H1 (cell line): Measurements from ENCODE around the gene PDE6D. TPM values are rescaled to one million over a fixed set of nuclear protein-coding genes. Genes with fewer than 3 reads are reported as not detected.

Experiments used
- CTCF ChIA-PET: fragments of 300-600 bp; sonication (Branson Sonifier 250); formaldehyde crosslinking; loops from one replicate; lab custom pipeline; 2021; ENCODE audit not compliant: partially characterized antibody; lab: Charles Lee
- POLR2A ChIA-PET: fragments of 300-600 bp; sonication (Branson Sonifier 250); formaldehyde crosslinking; loops from one replicate; lab custom pipeline; 2021; ENCODE audit warnings: inconsistent platforms; ENCODE audit not compliant: partially characterized antibody; lab: Charles Lee
- DNase-seq, 2 experiments: peaks; one replicate each; pipeline versions ENCODE4 v3.0.0 to v3.0.0-alpha.2; 2010 to 2022; ENCODE audit warnings: low spot score in 2 of 2, low read depth in 1 of 2, mixed read lengths in 1 of 2
- FAIRE-seq: peaks from 2 replicates; lab custom pipeline; 2011; peaks lifted over from hg19 to GRCh38; lab: Jason Lieb, UNC
- H2AFZ ChIP-seq: 2 replicates; pipeline ENCODE4 v1.8.1; 2012; ENCODE audit warnings: low read length, inconsistent platforms
- H2AK5ac ChIP-seq: 2 replicates; pipeline ENCODE4 v1.6.1; 2013; ENCODE audit warnings: low read depth, low read length
- H2BK120ac ChIP-seq: replicated peaks from 2 replicates; pipeline ENCODE3; 2013; ENCODE audit warnings: low read depth, low read length, inconsistent platforms
- H2BK12ac ChIP-seq: 2 replicates; pipeline ENCODE4 v1.6.1; 2013; ENCODE audit warnings: low read depth, low read length
- H2BK15ac ChIP-seq: 2 replicates; pipeline ENCODE4 v1.6.1; 2013; ENCODE audit warnings: low read length
- H2BK20ac ChIP-seq: 2 replicates; pipeline ENCODE4 v1.6.1; 2013; ENCODE audit warnings: low read length
- H2BK5ac ChIP-seq: 2 replicates; pipeline ENCODE4 v1.6.1; 2013; ENCODE audit warnings: low read depth, low read length
- H3K14ac ChIP-seq: 2 replicates; pipeline ENCODE4 v1.6.1; 2013; ENCODE audit warnings: inconsistent platforms; ENCODE audit not compliant: insufficient read length
- H3K18ac ChIP-seq: 2 replicates; pipeline ENCODE4 v1.6.1; 2013; ENCODE audit warnings: low read length; ENCODE audit errors: extremely low read depth
- H3K23ac ChIP-seq: 2 replicates; pipeline ENCODE4 v1.6.1; 2013; ENCODE audit warnings: inconsistent platforms; ENCODE audit not compliant: insufficient read length
- H3K23me2 ChIP-seq: 2 replicates; pipeline ENCODE4 v1.6.1; 2013; ENCODE audit warnings: low read depth, low read length
- H3K27ac ChIP-seq: 2 replicates; pipeline ENCODE4 v1.6.1; 2011; ENCODE audit warnings: low read depth, low read length, inconsistent platforms
- H3K27me3 ChIP-seq, 4 experiments: replicated peaks in 1 of 4; 1 replicate in 1 of 4; 2 replicates in 3 of 4; pipeline versions ENCODE4 v1.6.1 to v1.8.1; 2011 to 2013; ENCODE audit warnings: low read length in 3 of 4, mild to moderate bottlenecking in 3 of 4, inconsistent platforms in 2 of 4, mixed read lengths in 2 of 4, moderate library complexity in 1 of 4; ENCODE audit not compliant: control insufficient read depth in 3 of 4, insufficient read depth in 3 of 4; ENCODE audit errors: extremely low read depth in 1 of 4
- H3K36me3 ChIP-seq, 4 experiments: 2 replicates each; pipeline versions ENCODE4 v1.6.1 to v1.8.1; 2011 to 2013; ENCODE audit warnings: mild to moderate bottlenecking in 4 of 4, low read length in 3 of 4, moderate library complexity in 2 of 4, control low read depth in 1 of 4, inconsistent platforms in 1 of 4; ENCODE audit not compliant: insufficient read depth in 4 of 4, control insufficient read depth in 2 of 4
- H3K4ac ChIP-seq: replicated peaks from 2 replicates; pipeline ENCODE3; 2013; ENCODE audit warnings: low read length, low read depth, mixed read lengths, inconsistent platforms; ENCODE audit not compliant: insufficient read length
- H3K4me1 ChIP-seq, 4 experiments: replicated peaks in 1 of 4; 1 replicate in 1 of 4; 2 replicates in 3 of 4; pipeline versions ENCODE4 v1.6.1 to v1.8.1; 2011 to 2013; ENCODE audit warnings: low read length in 3 of 4, inconsistent platforms in 2 of 4, mixed read lengths in 1 of 4; ENCODE audit not compliant: insufficient read depth in 4 of 4, control insufficient read depth in 3 of 4
- H3K4me2 ChIP-seq, 2 experiments: 2 replicates each; pipeline versions ENCODE4 v1.6.1 to v1.8.1; 2011 to 2013; ENCODE audit warnings: low read depth in 2 of 2, low read length in 2 of 2, control low read depth in 1 of 2, inconsistent platforms in 1 of 2, mild to moderate bottlenecking in 1 of 2; ENCODE audit not compliant: insufficient read depth in 1 of 2
- H3K4me3 ChIP-seq, 4 experiments: fragments of 200-600, 300-600 bp in 1 of 4; sonication (generic), shearing (Covaris generic), sonication (Bioruptor Twin) in 1 of 4; 2 replicates each; pipeline versions ENCODE4 v1.5.1 to v1.8.1; 2011 to 2016; ENCODE audit warnings: low read length in 4 of 4, low read depth in 3 of 4, control low read depth in 2 of 4, inconsistent platforms in 2 of 4, mild to moderate bottlenecking in 2 of 4, mixed read lengths in 1 of 4, moderate library complexity in 1 of 4; ENCODE audit not compliant: insufficient read depth in 2 of 4; ENCODE audit errors: extremely low read depth in 1 of 4
- H3K56ac ChIP-seq: replicated peaks from 2 replicates; pipeline ENCODE3; 2013; ENCODE audit warnings: low read depth, mild to moderate bottlenecking, mixed read lengths, low read length, inconsistent platforms; ENCODE audit not compliant: insufficient read length
- H3K79me1 ChIP-seq: 2 replicates; pipeline ENCODE4 v1.6.1; 2013; ENCODE audit warnings: low read depth, low read length, control low read depth
- H3K79me2 ChIP-seq, 2 experiments: 2 replicates each; pipeline versions ENCODE4 v1.6.1 to v1.8.1; 2012 to 2013; ENCODE audit warnings: low read length in 2 of 2, mild to moderate bottlenecking in 2 of 2, inconsistent platforms in 1 of 2; ENCODE audit not compliant: insufficient read depth in 2 of 2, control insufficient read depth in 1 of 2
- H3K9ac ChIP-seq, 4 experiments: replicated peaks in 1 of 4; 1 replicate in 1 of 4; 2 replicates in 3 of 4; pipeline versions ENCODE4 v1.6.1 to v1.8.1; 2011 to 2013; ENCODE audit warnings: low read depth in 3 of 4, low read length in 3 of 4, control low read depth in 2 of 4, mild to moderate bottlenecking in 2 of 4, moderate library complexity in 2 of 4, inconsistent platforms in 1 of 4; ENCODE audit errors: extremely low read depth in 1 of 4
- H3K9me3 ChIP-seq, 2 experiments: 2 replicates each; pipeline versions ENCODE4 v1.6.1 to v1.8.1; 2012 to 2013; ENCODE audit warnings: mild to moderate bottlenecking in 2 of 2, moderate library complexity in 2 of 2, control low read depth in 1 of 2, inconsistent platforms in 1 of 2, low read depth in 1 of 2, low read length in 1 of 2, mixed read lengths in 1 of 2; ENCODE audit not compliant: insufficient read depth in 2 of 2
- H4K20me1 ChIP-seq, 2 experiments: replicated peaks in 1 of 2; 2 replicates each; pipeline versions ENCODE3 to v1.8.1; 2011 to 2013; ENCODE audit warnings: inconsistent platforms in 2 of 2, low read length in 2 of 2, mild to moderate bottlenecking in 1 of 2; ENCODE audit not compliant: insufficient read depth in 2 of 2, control insufficient read depth in 1 of 2
- H4K5ac ChIP-seq: 2 replicates; pipeline ENCODE4 v1.6.1; 2013; ENCODE audit warnings: low read length, low read depth, mixed read lengths, inconsistent platforms; ENCODE audit not compliant: insufficient read length
- H4K8ac ChIP-seq: 2 replicates; pipeline ENCODE4 v1.8.0; 2013; ENCODE audit warnings: mild to moderate bottlenecking, moderate library complexity, low read length, inconsistent platforms; ENCODE audit not compliant: insufficient read depth; ENCODE audit errors: extremely low read depth
- H4K91ac ChIP-seq: replicated peaks from 2 replicates; pipeline ENCODE3; 2013; ENCODE audit warnings: low read length, mixed read lengths, inconsistent platforms; ENCODE audit not compliant: insufficient read length
- MAFK ChIP-seq: IDR thresholded peaks from 2 replicates; pipeline ENCODE4 v1.6.1; 2012; ENCODE audit warnings: low read depth, mild to moderate bottlenecking, improper control_type of control experiment, low read length
- SRF ChIP-seq: IDR thresholded peaks from 2 replicates; pipeline ENCODE4 v1.6.1; 2011; ENCODE audit warnings: mild to moderate bottlenecking, low read depth, low read length, moderate library complexity
- polyA plus RNA-seq, 7 experiments: library from polyadenylated mRNA; depleted of rRNA in 3 of 7; stranded (reverse) in 5 of 7; unstranded in 2 of 7; fragments of >200 nt in 5 of 7; fragments of 200-250 nt in 2 of 7; gene quantifications; 1 replicate in 5 of 7; 2 replicates in 1 of 7; 4 replicates in 1 of 7; pipeline versions ENCODE4 v1.2.1 to v1.2.3, GENCODE V29; 2011 to 2013; ENCODE audit warnings: missing spikeins in 2 of 7, mixed read lengths in 2 of 7
- total RNA-seq: library from RNA; stranded (reverse); fragmentation: NEBNext Ultra II Directional; extraction: Animal tissue kit (Norgen Biotek cat#: 25700); gene quantifications from 2 replicates; pipeline ENCODE4 v1.2.1, GENCODE V29; 2021

Gene PDE6D
- total and polyA plus RNA-seq, 2 of the 8 experiments (the other 6 are each of a cell fraction or from before 2014, with no cell fraction given) = 33.7 to 63.9 TPM

GRCh38 chr2:231765496-231765929 is 15.6 kb downstream of the PDE6D start:
- Histone ChIP-seq H3K9ac (no peak overlapping the region), H4K5ac (no peak overlapping the region), H3K36me3 (no peaks in the 10 kb centered on the region), H4K20me1 (no peaks in the 10 kb centered on the region), H2BK120ac (no peak overlapping the region), H3K23ac (no peak overlapping the region), H4K8ac (no peak overlapping the region), H2AK5ac (no peak overlapping the region), H2BK15ac (no peak overlapping the region), H3K9me3 (no peaks in the 10 kb centered on the region), H2AFZ (no peak overlapping the region), H3K4me1 (no peaks in the 10 kb centered on the region; a peak in 1 of 7 replicates), H3K14ac (no peak overlapping the region), H3K27me3 (no peaks in the 10 kb centered on the region), H3K27ac (no peak overlapping the region), H2BK12ac (no peak overlapping the region), H4K91ac (no peak overlapping the region), H3K4me3 (no peak overlapping the region), H2BK5ac (no peak overlapping the region), H3K4ac (no peak overlapping the region), H3K56ac (no peak overlapping the region), H3K4me2 (no peak overlapping the region), H2BK20ac (no peak overlapping the region), H3K79me2 (no peaks in the 10 kb centered on the region; a peak in 1 of 4 replicates), H3K79me1 (no peaks in the 10 kb centered on the region; the same call in 1 of the 2 replicates), H3K23me2 (no peaks in the 10 kb centered on the region), H3K18ac (no peak overlapping the region)
- TF ChIP-seq SRF = no peak
- peak; percentile 84 for TF ChIP-seq MAFK
- POLR2A ChIA-PET = interaction anchor here (0.6 kb wide), 1 partner anchor 14 kb away, joined by 3 read pairs; no protein-coding TSS in a partner anchor
- FAIRE-seq (no peak), DNase-seq (no peak)
- CTCF ChIA-PET = interaction anchor here (1.0 kb wide), 1 partner anchor 154 kb away, joined by 4 read pairs; no protein-coding TSS in a partner anchor
